C4-2B (cell line): Measurements from ENCODE around the gene CCNY.

Experiments
- CTCF ChIP-seq: fragments of 450-650 bp; conservative IDR thresholded peaks from 2 replicates; pipeline ENCODE4 v1.5.1; 2017; ENCODE audit warnings: mild to moderate bottlenecking
- ZFX ChIP-seq: fragments of 450-650 bp; IDR thresholded peaks from 2 replicates; pipeline ENCODE4 v1.6.1; 2017

GRCh38 chr10:35390161-35390840, 54.0 kb downstream of the CCNY start:
- TF ChIP-seq CTCF (no peak), ZFX (no peak)
